Thoracic aorta (tissue), 2 donors: ENCODE data around the gene LMBR1. TPM values are rescaled to one million over a fixed set of nuclear protein-coding genes. Genes with fewer than 3 reads are reported as not detected.

ENCODE experiments used
- ATAC-seq: fragments of 150-250 bp; one replicate; pipeline ENCODE4 v1.8.0; 2017; ENCODE audit warnings: low read depth; ENCODE audit not compliant: insufficient number of reproducible peaks, low FRiP score
- DNase-seq: peaks from one replicate; pipeline ENCODE4 v3.0.0-alpha.2; 2020; ENCODE audit warnings: low spot score
- H3K27ac ChIP-seq, 2 donors: fragments of 200-600 bp; sonication (generic); 1 replicate in 1 of 2; 2 replicates in 1 of 2; pipeline ENCODE4 v1.5.1; 2016; ENCODE audit warnings: mild to moderate bottlenecking in 2 of 2, moderate library complexity in 2 of 2
- H3K27me3 ChIP-seq: fragments of 200-600 bp; sonication (generic); replicated peaks from 2 replicates; pipeline ENCODE4 v1.6.0; 2016; ENCODE audit warnings: mild to moderate bottlenecking; ENCODE audit not compliant: insufficient read depth
- H3K36me3 ChIP-seq: fragments of 200-600 bp; sonication (generic); one replicate; pipeline ENCODE4 v1.5.1; 2016
- H3K4me1 ChIP-seq, 2 donors: fragments of 200-600 bp; sonication (generic); 1 replicate in 1 of 2; 2 replicates in 1 of 2; pipeline versions ENCODE4 v1.5.1 to v1.6.0; 2016; ENCODE audit warnings: low read depth in 2 of 2, mild to moderate bottlenecking in 1 of 2; ENCODE audit not compliant: control insufficient read depth in 1 of 2
- H3K4me3 ChIP-seq: fragments of 200-600 bp; sonication (generic); 2 replicates; pipeline ENCODE4 v1.5.1; 2016; ENCODE audit warnings: mild to moderate bottlenecking
- H3K9me3 ChIP-seq: fragments of 200-600 bp; sonication (generic); 2 replicates; pipeline ENCODE4 v1.5.1; 2016
- CTCF ChIP-seq: fragments of 200-600 bp; sonication (generic); IDR thresholded peaks from one replicate; pipeline ENCODE4 v1.5.1; 2019; ENCODE audit warnings: antibody characterized with exemption
- total RNA-seq, 2 donors: library from RNA; depleted of rRNA; stranded (reverse); fragments of >200 nt; gene quantifications; one replicate each; pipeline versions ENCODE4 v1.1.0 to v1.2.3, GENCODE V29; 2016

LMBR1 gene
- total RNA-seq, 2 donors from 2014 or later, result 54.3 to 56.6 TPM

DNA sequence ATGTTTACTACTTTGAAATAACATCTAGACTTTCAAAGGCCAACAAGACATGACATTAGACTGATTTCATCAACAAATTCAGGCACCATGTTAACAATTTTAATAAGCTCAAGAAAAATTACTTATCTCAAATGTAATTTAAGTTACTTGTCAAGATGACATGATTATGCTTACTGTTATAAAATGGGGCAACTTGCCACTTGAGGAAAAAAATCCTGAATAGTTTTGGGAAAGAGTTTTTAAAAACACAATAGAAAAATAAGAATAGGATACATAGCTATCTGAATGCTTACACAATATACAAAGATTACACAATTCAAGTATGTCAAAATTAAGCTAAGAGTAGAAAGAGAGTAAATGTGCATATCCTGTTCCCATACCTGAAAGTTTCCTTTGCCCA is 167.0 kb downstream of the LMBR1 start:
- no peak for ATAC-seq
- no peak for TF ChIP-seq CTCF

GRCh38 chr7:156725073-156725472 is 167.9 kb downstream of the LMBR1 start:
- ATAC-seq (no peak), DNase-seq (no peak)
- no peak for TF ChIP-seq CTCF
- Histone ChIP-seq H3K9me3 (no peaks in the 10 kb centered on the region), H3K27ac (no peak overlapping the region), H3K4me1 (no peaks in the 10 kb centered on the region), H3K27me3 (no peaks in the 10 kb centered on the region), H3K4me3 (no peak overlapping the region), H3K36me3 (no peaks in the 10 kb centered on the region)

More for the DNA sequence above, 167.0 kb downstream of the LMBR1 start:
- Histone ChIP-seq H3K9me3 (no peaks in the 10 kb centered on the region), H3K27ac (no peak overlapping the region), H3K4me3 (no peak overlapping the region), H3K27me3 (no peaks in the 10 kb centered on the region), H3K36me3 (no peaks in the 10 kb centered on the region), H3K4me1 (no peaks in the 10 kb centered on the region)
- DNase-seq, result no peak

DNA sequence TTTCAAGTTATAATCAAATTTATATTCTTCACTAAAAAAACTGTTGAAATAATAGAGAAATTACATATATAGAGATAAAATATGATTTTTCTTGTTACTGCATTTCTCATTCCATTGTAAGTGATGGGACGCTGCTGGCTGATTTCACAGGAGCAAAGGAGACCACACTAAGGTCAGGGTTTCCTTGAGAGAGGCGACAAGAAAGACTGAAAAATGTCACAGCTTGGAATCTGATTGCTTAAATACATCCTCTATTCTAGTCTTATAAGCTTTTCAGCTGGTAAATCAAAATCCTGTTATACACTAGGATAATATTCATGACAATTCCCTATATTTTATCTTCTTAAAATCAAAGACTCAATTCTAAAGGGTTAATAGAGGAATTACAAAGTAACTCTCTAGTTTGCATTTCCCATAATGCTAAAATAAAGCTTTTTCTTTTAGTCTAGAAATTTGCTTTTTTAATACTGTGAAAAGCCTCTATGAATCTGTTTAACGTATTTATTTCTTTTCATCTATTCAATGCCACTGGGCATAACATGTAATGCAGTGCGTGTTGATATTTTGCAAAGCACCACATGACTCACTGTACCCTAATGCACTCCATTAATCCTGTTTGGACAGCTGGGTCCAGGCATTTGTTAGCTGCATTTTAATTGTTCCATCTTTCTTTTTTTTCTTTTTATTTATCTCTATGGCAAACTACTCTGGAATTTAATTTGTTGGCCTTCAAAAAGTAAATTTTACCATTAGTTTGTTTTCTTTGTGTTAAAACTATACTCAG is 170.7 kb downstream of the LMBR1 start:
- H3K9me3 ChIP-seq, result no peaks in the 10 kb centered on the region
- no peak for DNase-seq

DNA sequence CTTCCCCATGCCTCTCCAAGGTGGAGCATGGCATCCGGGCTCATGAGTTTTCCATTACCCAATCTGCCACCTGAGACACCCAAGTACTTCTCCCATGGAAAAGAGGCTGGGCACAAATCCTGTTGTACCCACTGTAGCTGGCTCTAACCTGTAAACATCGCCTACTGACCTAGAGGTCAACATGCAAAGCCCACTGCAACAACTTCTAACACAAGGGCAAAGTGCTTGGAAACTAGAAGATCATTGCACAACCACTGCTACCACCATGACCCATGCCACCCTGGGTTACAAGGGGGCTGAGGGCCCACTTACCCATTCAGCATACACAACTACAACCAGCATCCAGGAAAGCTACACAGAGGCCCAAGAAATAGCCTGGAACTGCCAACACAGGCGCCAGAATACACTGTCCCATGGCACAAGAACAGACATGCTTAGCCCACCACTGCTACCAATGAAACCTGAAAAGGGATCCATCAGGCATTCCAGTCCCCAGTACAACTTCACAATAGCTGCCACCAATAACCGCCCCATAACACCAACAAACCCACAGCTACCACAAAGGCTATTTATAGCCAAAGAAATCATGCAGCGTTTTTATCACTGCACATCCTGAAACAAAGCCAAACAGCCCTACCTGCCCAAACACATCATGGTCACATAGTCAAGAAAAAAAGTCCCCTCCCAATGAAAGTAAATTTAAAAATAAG is 189.1 kb downstream of the LMBR1 start:
- DNase-seq (no peak), ATAC-seq (no peak)
- Histone ChIP-seq H3K4me3 (no peak overlapping the region), H3K36me3 (no peaks in the 10 kb centered on the region), H3K27me3 (no peaks in the 10 kb centered on the region), H3K4me1 (no peaks in the 10 kb centered on the region), H3K9me3 (peaks cover 6% of the 10 kb centered on the region), H3K27ac (no peak overlapping the region)
- no peak for TF ChIP-seq CTCF

More for the DNA sequence above, 170.7 kb downstream of the LMBR1 start:
- Histone ChIP-seq H3K27ac (no peak overlapping the region), H3K36me3 (peaks cover 3% of the 10 kb centered on the region), H3K27me3 (no peaks in the 10 kb centered on the region), H3K4me1 (no peaks in the 10 kb centered on the region), H3K4me3 (no peak overlapping the region)
- no peak for TF ChIP-seq CTCF
- ATAC-seq, result no peak

DNA sequence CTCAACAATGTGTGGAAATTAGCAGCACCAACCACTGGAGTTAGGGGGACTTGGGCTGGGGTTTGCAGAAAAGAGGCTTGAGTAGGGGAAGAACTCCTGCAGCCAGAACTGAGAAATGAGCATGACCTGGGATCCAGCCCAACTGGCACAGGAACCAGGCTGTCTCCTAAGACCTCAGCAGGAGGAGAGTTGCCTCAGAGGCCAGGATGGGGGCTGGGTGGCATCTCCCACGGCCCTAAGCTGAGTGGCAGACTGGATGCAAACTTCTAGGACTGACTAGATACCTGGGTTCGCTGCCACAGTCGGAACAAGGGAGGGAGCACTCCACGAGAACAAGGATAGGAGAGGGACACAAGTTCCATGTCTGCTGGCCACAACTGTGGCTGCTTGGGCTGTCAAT is 189.8 kb downstream of the LMBR1 start:
- Histone ChIP-seq H3K27ac (no peak overlapping the region), H3K4me3 (no peak overlapping the region), H3K9me3 (peaks cover under 1% of the 10 kb centered on the region), H3K4me1 (no peaks in the 10 kb centered on the region), H3K27me3 (no peaks in the 10 kb centered on the region), H3K36me3 (no peaks in the 10 kb centered on the region)
- no peak for TF ChIP-seq CTCF
- DNase-seq (no peak), ATAC-seq (no peak)
